ENCODE results near the gene SPATS2L. TPM values are rescaled to one million over a fixed set of nuclear protein-coding genes. Genes with fewer than 3 reads are reported as not detected.

The SPATS2L gene
- total and polyA plus RNA-seq, 2 of the 13 experiments (the other 11 are each of a cell fraction or from before 2014, with no cell fraction given) = 154 to 212 TPM

GRCh38 chr2:200477667-200478131 lies 171.2 kb downstream of the SPATS2L start:
- H3K27ac ChIP-seq (ENCODE audit: extremely low read length, insufficient read depth, low read length) = no peak overlapping the region

GRCh38 chr2:200479692-200480265 lies 173.3 kb downstream of the SPATS2L start:
- POLR2A ChIA-PET = interaction anchor here (2.7 kb wide), 1 partner anchor 174 kb away, joined by 10 read pairs; the partner anchor contains the start of gene SPATS2L
- Histone ChIP-seq H3K9me3 (ENCODE audit: low read length) (no peaks in the 10 kb centered on the region), H3K9ac (ENCODE audit: insufficient read depth, low read depth, low read length) (no peak overlapping the region), H3K36me3 (replicated peaks in 1 of 2; ENCODE audit: control insufficient read depth in 1 of 2, insufficient read depth in 2 of 2, low read length in 2 of 2) (peaks cover 26 to 44% of the 10 kb centered on the region in 2 experiments), H4K20me1 (ENCODE audit: insufficient read depth, low read length) (no peaks in the 10 kb centered on the region), H3K27ac (ENCODE audit: extremely low read length, insufficient read depth, low read length) (peak overlapping the region; percentile 43), H3K79me2 (ENCODE audit: insufficient read depth, low read length) (no peaks in the 10 kb centered on the region), H3K4me1 (ENCODE audit: insufficient read depth, low read length) (peaks cover 61% of the 10 kb centered on the region), H3K4me3 (replicated peaks in 1 of 3; ENCODE audit: insufficient read depth in 1 of 3, low read depth in 2 of 3, low read length in 3 of 3) (no peak overlapping the region), H3K27me3 (ENCODE audit: control insufficient read depth in 1 of 2, insufficient read depth in 2 of 2, low read length in 2 of 2) (no peaks in the 10 kb centered on the region), H3K4me2 (ENCODE audit: low read depth, low read length) (no peak overlapping the region), H2AFZ (ENCODE audit: low read length) (no peak overlapping the region)
- ATAC-seq (no peak), DNase-seq (ENCODE audit: low spot score) (peak; percentile 75), FAIRE-seq (peak; percentile 40)
- CTCF ChIA-PET (ENCODE audit: low intra/inter-chr PET ratio, low total read pairs) = interaction anchor here (1.1 kb wide), 1 partner anchor 500 kb away, joined by 3 read pairs; no protein-coding TSS in a partner anchor
- no TSS peak for BruUV-seq (replicated peaks)
- intact Hi-C loops (cut with micrococcal nuclease; ENCODE audit: unreplicated experiment) (loop anchor here (2.0 to 10.0 kb wide), 2 partner anchors 255 to 499 kb away; no protein-coding TSS in a partner anchor), in situ Hi-C loops (cut with HindIII; ENCODE audit: extremely low pct_ligation_motif_present, low pct_unique_long_range_greater_than_20kb) (loop anchor here (10.0 kb wide), 2 partner anchors 225 to 505 kb away; no protein-coding TSS in a partner anchor)
- 32% methylated on average over 8 of the region's 8 CpGs for WGBS (ENCODE audit: low lambda C conversion rate)
- peak; percentile 45; the same call in 1 of the 2 replicates for TF ChIP-seq THRA (CRISPR knock-in tag; IDR thresholded peaks at IDR 0.05; ENCODE audit: borderline replicate concordance)
- 0 out of 2 replicates have a peak, but pooled peaks have one; percentile 41 for TF ChIP-seq ZNF777 (CRISPR knock-in tag; IDR thresholded peaks at IDR 0.05)
- peak; percentile 23; the same call in 1 of the 2 replicates for TF ChIP-seq CREM (IDR thresholded peaks at IDR 0.05)
- TF ChIP-seq CREM (CRISPR knock-in tag; IDR thresholded peaks at IDR 0.05) = no peak
- TF ChIP-seq THYN1 (CRISPR knock-in tag; IDR thresholded peaks at IDR 0.05; ENCODE audit: borderline replicate concordance, low read depth) = no peak
- no peak for TF ChIP-seq LCORL (IDR thresholded peaks at IDR 0.05)
- no peak for TF ChIP-seq LCORL (CRISPR knock-in tag; IDR thresholded peaks at IDR 0.05)
- 0 out of 2 replicates have a peak, but pooled peaks have one; percentile 11 for TF ChIP-seq TCF7 (IDR thresholded peaks at IDR 0.05; ENCODE audit: low read depth)
- peak; percentile 22; the same call in 1 of the 2 replicates for TF ChIP-seq SOX5 (CRISPR knock-in tag; IDR thresholded peaks at IDR 0.05; ENCODE audit: borderline replicate concordance)
- TF ChIP-seq SOX6 (IDR thresholded peaks at IDR 0.05) = no peak
- peak; percentile 45; the same call in 1 of the 2 replicates for TF ChIP-seq SOX6 (CRISPR knock-in tag; IDR thresholded peaks at IDR 0.05)
- TF ChIP-seq MAFF (IDR thresholded peaks at IDR 0.05; ENCODE audit: low read depth, low read length) = peak; percentile 65
- no peak for TF ChIP-seq KDM2A (CRISPR knock-in tag; IDR thresholded peaks at IDR 0.05; ENCODE audit: borderline replicate concordance, low read depth)
- TF ChIP-seq RARA (CRISPR knock-in tag; IDR thresholded peaks at IDR 0.05) = peak; percentile 90
- peak; percentile 62 for TF ChIP-seq NR2F2 (IDR thresholded peaks at IDR 0.05; ENCODE audit: borderline replicate concordance, low read depth)
- no peak for TF ChIP-seq SOX13 (IDR thresholded peaks at IDR 0.05)
- peak in 1 of 2 experiments; percentile 68; a peak in 2 of 4 replicates for TF ChIP-seq SOX13 (CRISPR knock-in tag; conservative IDR thresholded peaks at IDR 0.05 in 1 of 2, IDR thresholded peaks at IDR 0.05 in 1 of 2)

More at GRCh38 chr2:200477667-200478131, 171.2 kb downstream of the SPATS2L start:
- Histone ChIP-seq H3K79me2 (ENCODE audit: insufficient read depth, low read length) (no peaks in the 10 kb centered on the region), H4K20me1 (ENCODE audit: insufficient read depth, low read length) (no peaks in the 10 kb centered on the region), H3K9ac (ENCODE audit: insufficient read depth, low read depth, low read length) (no peak overlapping the region), H3K4me1 (ENCODE audit: insufficient read depth, low read length) (peaks cover 42% of the 10 kb centered on the region), H3K4me2 (ENCODE audit: low read depth, low read length) (no peak overlapping the region), H3K36me3 (replicated peaks in 1 of 2; ENCODE audit: control insufficient read depth in 1 of 2, insufficient read depth in 2 of 2, low read length in 2 of 2) (peaks cover 36 to 62% of the 10 kb centered on the region in 2 experiments), H3K9me3 (ENCODE audit: low read length) (no peaks in the 10 kb centered on the region), H3K4me3 (replicated peaks in 1 of 3; ENCODE audit: insufficient read depth in 1 of 3, low read depth in 2 of 3, low read length in 3 of 3) (no peak overlapping the region), H2AFZ (ENCODE audit: low read length) (no peak overlapping the region), H3K27me3 (ENCODE audit: control insufficient read depth in 1 of 2, insufficient read depth in 2 of 2, low read length in 2 of 2) (no peaks in the 10 kb centered on the region)
- 99% methylated on average over 21 of the region's 21 CpGs for WGBS (ENCODE audit: low lambda C conversion rate)
- intact Hi-C loops (cut with micrococcal nuclease; ENCODE audit: unreplicated experiment) (no loop called here), in situ Hi-C loops (cut with HindIII; ENCODE audit: extremely low pct_ligation_motif_present, low pct_unique_long_range_greater_than_20kb) (no loop called here)
- peak; percentile 56 for TF ChIP-seq AGO2 (optimal IDR thresholded peaks at IDR 0.05; ENCODE audit: low read depth, low read length)
- no peak for TF ChIP-seq ELF4 (CRISPR knock-in tag; IDR thresholded peaks at IDR 0.05; ENCODE audit: borderline replicate concordance)
- TF ChIP-seq RBM22 (optimal IDR thresholded peaks at IDR 0.05; ENCODE audit: low read length) = peak; percentile 87
- ChIA-PET CTCF (ENCODE audit: low intra/inter-chr PET ratio, low total read pairs) (no interaction called here), POLR2A (interaction anchor here (1.2 kb wide), 1 partner anchor 533 kb away, joined by 3 read pairs; no protein-coding TSS in a partner anchor)
- no peak for DNase-seq (ENCODE audit: low spot score)
- no peak for FAIRE-seq
- no peak for ATAC-seq
- TSS peak; percentile 32 for BruUV-seq (replicated peaks)
